ENCODE results near the gene AEN. TPM values are rescaled to one million over a fixed set of nuclear protein-coding genes. Genes with fewer than 3 reads are reported as not detected.

Gene AEN
- total RNA-seq, 1 donor from 2014 or later: 8.1 TPM

DNA sequence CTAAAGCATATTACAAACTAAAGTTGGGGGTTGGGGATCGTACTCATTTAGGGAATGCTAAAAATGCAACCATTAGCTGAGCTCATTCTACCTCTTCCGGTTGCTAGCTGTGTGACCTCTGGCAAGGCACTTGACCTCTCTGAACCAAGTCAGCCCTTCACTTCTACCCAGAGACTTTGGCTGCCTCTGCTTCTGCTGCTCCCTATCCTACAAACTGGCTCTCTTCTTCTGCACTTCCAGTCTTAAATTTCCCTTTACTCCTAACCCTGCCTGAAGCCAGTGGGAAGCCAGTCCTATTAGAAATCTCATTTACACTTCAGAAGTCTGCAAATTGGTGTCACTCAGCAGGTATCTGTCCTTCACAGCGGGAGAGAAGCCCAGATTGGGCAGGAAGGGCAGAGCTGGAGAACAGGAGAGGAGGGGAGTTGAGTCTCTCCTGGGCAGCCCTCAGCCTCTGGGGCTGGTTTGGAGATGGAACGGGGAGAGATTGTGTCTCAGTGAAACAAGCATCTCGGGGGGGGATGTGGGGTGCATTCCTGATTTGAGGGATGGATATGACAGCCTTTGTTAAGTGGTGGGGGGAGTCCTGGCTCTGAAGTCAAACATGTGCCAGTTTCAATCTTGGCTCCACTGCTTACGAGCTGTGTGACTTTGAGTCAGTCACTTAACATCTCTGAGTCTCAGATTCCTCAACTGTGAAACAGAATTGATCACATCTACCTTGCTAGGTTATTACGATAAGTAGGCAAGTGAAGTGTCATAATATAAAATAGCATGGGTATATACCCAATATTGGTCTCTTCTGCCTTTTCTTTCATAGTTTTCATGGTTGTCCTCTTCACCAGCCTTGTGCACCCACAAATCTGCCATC is 7.8 kb upstream of the AEN start:
- DNase-seq: no peak

DNA sequence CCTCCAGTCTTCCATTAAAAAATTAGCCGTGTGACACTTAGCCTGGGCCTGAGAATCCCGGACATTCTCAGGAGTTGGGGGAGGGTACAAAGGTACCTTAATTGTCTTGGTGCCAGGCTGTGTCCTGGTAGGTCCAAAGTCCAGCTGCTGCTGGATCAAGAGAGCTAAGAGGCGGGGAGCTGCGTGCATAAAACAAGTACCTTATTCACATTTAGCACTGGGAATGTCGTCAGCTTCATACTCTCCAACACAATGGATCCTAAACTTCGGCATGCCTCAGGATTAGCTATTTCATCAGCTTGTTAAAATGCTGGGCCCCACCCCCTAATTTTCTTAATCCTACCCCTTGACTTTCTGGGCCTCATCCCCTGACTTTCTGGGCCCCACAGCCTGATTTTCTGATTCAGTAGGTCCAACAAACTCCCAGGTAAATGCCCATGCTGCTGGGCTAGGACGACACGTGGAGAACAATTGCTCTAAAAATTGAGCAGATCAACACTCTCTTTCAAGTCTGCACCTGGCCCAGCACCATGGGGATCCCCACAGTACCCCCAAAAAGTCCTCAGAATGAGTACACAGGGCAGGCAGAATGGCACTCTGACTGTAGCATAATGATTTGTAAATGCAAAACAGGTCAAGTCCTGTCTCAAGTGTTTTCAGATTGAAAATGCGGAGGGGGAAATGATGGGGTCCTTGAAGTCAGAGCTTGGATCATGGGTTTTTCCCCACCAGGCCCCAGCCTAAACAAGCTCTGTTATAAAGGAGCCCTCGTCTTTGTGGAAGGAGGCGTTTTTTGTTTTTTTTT is 5.6 kb upstream of the AEN start:
- DNase-seq: no peak

DNA sequence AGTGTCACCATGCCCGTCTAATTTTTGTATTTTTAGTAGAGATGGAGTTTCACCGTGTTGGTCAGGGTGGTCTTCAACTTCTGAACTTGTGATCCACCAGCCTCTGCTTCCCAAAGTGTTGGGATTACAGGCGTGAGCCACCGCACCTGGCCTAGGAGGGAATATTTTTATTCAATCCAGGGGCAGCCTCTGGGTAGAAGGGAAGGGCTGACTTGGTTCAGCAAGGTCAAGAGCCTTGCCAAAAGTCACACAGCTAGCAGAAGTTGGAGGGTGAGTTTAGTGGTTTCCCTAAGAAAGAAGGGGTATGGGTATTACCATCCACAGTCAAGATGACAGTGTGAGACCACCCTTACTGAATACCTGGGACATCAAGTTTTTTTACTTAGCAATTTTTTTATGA is 4.9 kb upstream of the AEN start:
- no peak for DNase-seq

DNA sequence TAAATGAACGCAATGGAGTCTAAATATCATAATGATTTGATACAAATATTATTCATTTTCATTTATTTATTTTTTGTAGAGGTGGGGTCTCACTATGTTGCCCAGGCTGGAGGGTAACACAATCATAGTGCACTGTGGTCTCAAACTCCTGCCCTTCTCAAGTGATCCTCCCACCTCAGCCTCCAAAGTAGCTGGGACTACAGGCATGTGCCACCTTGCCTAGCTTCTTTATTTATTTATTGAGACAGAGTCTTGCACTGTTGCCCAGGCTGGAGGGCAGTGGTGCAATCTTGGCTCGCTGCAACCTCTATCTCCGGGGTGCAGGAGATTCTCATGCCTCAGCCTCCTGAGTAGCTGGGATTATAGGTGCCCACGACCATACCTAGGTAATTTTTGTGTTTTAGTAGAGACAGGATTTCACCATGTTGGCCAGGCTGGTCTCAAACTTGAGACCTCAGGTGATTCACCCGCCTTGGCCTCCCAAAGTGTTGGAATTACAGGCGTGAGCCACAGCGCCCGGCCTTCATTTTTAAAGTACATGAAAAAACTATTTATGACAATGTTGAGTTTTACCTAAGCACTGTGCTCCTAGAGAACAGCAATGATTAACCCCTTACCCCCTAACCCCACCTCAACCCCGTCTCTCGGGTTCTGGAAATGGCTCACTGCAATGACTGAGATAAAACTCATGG is 4.0 kb upstream of the AEN start:
- no peak for DNase-seq

DNA sequence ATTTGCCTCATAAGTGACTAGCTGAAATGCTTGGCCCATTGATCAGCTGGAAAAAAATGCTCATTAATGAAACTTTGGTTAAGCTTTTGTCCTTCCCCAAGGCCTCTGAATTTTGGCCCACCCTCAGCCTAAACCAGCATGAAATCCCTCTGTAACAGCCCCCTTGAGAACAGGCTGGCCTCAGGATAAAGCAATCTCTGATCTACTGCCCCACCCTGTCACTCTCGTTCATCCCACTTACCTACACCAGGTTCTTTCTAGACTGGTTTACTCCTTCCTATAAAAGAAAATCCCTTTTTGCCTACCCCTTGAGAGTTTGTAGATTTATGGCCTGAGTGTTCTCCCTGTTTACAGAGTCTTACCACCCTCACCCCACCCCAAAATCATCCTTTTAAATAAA is 3.4 kb upstream of the AEN start:
- DNase-seq: no peak

DNA sequence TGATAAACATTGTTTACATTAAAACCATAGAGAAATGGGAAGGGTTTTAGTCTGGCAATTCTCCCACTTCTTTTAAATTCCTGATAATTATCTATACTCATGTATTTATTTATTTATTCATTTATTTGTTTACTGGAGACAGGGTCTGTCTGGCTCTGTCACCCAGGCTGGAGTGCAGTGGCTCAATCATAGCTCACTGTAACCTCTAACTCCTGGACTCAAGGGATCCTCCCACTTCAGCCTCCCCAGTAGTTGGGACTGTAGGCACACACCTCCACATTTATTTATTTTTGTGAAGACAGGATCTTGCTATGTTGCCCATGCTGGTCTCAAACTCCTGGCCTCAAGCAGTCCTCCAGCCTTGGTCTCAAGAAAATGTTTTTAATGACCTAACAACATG is 2.5 kb upstream of the AEN start:
- no peak for DNase-seq

DNA sequence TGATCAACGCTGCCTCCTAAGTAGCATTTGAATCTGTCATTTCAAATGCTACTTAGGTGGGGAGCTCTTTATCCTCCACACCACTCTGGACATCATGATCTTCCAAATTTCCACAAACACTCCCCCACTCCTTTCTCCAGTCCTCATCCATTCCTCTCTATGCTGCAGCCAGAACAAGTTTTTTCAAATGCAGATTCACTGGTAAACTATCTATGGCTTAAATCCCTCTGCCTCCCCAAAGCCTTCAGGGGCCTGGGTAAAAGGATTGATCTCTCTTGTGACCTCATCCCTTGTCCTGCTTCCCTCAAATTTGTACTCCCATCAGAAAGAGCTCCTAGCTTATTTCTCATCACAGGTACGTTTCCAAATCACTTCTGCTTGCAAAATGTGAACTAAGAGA is 1.3 kb upstream of the AEN start:
- DNase-seq: no peak

DNA sequence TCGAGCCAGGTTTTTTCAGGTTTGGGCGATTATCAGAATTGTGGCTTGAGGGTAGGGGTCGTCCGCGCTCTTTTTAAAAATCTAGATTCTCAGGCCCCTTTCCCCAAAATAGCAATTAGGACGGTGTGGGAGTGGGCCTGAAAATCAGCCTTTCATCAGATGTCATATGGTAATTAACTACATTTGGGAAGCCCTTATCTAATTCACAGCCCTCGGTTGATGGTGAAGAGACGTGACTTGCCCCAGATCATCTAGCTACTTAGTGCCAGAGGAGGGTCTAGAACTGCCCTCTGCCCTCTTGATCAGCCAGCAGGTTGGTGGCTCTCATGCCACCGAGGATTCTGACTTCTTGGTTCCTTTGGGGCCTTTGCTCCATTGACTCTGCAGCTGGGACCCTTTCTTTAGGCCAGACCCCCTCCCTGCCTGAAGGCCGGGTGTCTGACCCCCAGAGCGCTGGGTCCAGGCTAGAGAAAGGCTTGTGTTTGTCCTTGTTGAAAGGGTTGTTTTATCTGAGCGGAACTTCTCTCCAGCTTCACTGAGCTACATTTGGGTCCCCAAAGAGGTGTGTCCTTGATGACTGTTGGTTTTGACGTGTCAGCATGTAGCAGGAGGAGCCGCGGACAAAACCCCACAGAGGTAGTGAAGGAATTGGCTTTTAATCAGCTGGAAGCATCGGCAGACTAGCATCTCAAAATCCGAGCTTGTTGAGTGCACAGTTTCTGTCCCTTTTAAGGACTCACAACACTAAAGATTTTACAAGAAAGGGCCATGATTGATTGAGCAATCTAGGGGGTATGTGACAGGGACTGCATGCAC is 857 bp downstream of the AEN start:
- DNase-seq: no peak

DNA sequence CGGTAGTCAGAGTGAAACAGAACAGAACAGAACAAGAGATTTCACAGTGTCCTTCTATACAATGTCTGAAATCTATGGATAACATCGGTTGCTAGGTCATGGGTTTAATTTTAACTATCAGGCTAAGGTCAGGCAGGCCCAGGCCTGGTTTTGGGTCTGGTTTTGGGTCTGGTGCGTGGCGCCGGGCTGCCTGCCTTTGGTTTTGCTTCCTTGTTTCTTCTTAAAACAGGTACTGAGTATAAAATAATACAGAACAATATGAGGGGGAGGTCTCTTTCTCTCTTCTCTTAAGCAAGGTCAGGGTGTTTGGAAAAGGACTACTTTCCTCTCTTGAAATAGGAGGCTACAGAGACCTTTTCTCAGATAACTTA is 1.4 kb downstream of the AEN start:
- no peak for DNase-seq

DNA sequence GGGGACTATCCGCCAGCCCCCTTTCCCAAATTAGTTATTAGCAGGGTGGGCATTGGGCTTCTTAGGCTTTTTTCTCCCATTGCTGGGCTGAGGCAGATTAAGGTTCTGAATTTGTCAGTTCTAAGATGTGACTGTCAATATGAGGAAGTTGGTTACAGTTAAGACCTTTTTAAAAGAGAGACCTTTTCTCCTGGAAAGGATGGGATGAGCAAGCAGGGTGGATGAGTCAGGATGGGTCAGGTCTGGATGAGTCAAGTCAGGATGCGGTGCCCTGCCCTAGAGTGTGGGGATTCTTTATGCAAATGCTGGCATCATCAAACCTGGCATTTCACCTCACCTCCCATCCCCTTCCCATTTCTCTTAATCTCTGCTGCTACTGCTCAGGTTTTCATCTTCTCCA is 1.9 kb downstream of the AEN start:
- DNase-seq: no peak

DNA sequence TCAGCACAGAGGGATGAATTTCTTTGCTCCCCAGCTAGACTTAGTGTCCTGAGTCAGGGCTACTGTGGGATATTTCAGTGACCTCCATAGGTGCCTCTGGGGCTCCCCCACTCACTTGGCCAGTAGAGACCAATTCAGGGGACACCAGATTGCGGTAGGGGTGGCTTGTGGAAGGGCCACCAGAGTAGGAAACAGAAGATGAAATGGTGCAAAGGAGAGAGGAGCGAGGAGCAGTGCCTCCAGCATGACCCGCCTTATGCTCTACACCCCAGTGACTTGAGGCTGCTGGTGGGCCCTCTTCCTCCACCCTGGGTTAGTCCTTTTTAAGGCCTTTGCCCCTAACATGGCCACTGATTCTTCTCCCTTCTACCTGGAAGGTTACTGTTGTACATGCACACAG is 2.5 kb downstream of the AEN start:
- no peak for DNase-seq

DNA sequence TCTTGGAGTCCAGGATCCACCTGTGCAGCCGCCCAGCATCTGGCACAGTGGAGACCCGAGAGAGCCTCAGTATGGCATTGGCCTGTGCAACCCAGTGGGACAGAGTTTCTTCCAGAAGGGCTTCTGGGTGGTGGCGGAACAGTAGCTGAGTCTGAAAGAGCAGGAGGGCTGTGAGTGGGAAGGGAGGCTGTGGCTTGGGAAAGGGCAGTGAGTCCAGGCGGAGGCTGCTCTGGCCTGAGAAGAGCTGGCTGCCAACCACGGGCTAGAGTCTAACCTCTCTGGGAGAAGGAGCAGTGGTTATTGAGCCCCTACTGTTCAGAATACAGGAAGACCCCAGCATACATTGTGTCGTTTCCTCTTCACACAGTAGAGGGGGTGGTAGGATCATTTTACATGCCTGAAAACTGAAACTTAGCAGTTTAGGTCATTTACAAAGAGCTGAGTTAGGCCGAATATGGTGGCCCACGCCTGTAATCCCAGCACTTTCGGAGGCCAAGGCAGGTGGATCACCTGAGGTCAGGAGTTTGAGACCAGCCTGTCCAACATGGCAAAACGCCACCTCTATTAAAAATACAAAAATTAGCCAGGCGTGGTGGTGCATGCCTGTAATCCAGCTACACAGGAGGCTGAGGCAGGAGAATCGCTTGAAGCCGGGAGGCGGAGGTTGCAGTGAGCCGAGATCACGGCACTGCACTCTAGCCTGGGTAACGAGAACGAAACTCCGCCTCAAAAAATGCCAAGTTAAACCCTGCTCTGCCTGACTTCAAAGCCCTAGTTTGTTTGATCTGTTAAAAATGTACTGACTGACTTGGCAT is 3.2 kb downstream of the AEN start:
- peak; percentile 49 for DNase-seq

DNA sequence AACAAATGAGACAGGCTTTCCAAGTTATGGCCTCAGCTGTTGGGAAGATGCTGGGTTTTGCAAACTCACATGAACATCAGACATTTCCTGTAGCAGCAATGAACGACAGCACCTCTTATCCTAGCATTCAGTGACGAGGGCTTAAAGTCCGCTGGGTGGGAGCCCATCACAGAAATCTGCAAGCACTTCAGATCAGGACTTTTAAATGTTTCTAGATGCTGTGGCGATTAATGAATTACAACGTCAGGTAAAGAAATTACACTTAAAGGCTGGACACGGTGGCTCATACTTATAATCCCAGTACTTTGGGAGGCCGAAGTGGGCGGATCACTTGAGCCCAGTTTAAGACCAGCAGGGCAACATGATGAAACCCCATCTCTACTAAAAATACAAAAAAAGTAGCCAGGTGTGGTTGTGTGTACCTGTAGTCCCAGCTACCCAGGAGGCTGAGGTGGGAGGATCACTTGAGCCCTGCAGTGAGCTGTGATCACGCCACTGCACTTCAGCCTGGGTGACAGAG is 3.9 kb downstream of the AEN start:
- DNase-seq: peak; percentile 71

DNA sequence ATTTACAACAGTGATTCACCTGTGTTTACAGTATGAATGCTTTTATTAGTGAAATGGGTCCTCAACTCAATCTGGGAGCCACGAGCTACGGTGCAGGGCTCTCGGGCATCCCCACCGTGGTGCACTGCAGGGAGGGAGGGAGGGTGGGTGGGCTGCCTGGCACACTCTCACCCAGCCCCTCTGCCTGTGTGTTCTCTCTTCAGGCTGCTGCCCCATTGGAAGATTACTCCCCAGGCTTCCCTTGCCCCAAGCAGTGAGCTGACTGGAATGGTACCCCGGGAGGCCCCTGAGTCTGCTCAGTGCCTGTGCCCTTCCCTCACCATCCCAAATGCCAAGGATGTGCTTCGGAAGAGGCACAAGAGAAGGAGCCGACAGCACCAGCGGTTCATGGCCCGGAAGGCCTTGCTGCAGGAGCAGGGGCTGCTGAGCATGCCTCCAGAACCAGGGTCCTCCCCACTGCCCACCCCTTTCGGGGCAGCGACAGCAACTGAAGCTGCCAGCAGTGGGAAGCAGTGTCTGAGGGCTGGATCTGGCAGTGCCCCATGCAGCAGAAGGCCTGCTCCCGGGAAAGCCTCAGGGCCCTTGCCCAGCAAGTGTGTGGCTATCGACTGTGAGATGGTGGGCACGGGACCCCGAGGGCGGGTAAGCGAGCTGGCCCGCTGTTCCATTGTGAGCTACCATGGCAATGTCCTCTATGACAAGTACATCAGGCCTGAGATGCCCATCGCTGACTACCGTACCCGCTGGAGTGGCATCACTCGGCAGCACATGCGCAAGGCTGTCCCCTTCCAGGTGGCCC is 5.0 kb downstream of the AEN start:
- no peak for DNase-seq

DNA sequence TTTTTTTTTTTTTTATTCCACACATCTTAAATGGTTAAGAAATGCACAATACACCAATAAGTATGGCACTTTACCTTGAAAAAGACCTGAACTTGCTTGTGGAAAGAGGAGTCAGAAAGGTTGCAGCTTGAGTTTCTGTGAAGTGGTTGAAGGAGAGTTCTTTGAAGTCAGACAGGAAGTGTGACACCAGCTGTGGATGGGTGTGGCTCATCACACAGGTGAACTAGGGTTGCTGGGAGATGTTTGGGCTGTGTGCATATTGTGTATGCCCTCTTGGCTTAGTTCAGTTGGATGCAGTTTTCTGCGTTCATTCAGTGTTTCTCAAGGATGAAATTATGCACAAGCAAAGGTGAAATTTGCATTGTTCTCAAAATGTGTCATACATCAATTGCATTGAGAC is 6.3 kb downstream of the AEN start:
- no peak for DNase-seq

DNA sequence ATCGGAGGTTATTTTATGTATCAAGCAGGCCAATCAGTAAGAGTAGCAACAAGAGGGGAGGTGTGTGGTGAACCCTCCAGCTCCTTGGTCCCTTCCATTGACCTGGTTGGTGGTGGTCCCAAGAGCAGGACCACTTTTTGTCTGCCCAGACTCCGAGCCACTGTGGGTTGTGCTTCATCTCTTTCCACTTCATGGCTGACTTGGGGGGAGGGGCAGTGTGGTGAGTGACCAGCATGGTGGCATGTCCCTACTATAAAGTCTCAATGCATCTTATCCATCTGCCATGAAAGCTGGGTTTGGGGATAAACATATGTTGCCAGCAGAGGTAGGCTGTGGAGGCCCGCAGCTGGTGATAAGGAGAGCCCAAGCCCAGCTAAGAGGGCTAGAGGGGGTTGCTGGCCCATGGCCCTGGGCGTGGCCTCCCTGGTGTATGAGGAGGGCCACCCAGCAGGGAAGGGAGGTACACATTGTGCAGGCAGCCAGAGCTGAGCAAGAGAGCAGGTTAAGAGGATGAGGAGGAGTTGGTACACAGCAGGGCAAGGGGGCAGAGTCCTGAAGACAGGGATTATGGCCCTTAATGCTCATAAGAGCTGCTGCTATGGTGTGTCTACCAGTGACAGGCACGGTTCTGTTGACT is 7.0 kb downstream of the AEN start:
- no peak for DNase-seq

DNA sequence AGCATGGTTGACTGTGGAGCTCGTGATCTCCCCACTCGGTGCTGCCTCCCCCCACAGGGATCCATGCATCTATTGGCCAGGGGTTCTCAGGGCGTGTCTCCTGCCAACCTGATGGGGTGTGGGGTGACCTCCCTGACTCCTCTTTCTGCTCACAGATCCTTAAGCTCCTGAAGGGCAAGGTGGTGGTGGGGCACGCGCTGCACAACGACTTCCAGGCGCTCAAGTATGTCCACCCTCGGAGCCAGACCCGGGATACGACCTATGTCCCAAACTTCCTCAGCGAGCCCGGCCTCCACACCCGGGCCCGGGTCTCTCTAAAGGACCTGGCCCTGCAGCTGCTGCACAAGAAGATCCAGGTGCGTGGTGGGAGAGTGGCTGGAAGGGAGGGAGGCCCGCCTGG is 7.9 kb downstream of the AEN start:
- no peak for DNase-seq

DNA sequence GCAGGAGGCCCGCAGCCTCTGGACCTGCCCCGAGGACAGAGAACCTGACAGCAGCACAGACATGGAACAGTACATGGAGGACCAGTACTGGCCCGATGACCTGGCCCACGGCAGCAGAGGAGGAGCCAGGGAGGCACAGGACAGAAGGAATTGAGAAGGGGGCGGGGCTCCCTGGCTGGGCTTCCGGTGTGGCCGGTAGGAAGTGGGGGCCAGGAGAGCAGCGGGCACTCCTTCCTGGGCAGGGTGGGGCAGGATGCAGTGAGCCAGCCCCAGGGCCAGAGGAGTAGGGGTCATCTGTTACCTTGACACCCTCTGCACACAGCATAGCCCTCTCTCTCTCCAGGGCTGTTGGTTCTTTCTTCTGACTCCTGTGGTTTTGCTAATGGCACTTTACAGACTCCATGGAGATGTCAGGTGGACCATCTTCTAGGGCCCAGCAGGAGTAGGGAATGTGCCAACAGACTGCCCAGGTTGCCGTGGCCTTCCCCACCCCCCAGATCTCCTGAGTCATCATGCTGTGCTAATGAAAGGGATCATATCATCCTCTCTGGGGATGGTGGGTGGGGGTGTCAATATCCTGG is 9.1 kb downstream of the AEN start:
- no peak for DNase-seq

DNA sequence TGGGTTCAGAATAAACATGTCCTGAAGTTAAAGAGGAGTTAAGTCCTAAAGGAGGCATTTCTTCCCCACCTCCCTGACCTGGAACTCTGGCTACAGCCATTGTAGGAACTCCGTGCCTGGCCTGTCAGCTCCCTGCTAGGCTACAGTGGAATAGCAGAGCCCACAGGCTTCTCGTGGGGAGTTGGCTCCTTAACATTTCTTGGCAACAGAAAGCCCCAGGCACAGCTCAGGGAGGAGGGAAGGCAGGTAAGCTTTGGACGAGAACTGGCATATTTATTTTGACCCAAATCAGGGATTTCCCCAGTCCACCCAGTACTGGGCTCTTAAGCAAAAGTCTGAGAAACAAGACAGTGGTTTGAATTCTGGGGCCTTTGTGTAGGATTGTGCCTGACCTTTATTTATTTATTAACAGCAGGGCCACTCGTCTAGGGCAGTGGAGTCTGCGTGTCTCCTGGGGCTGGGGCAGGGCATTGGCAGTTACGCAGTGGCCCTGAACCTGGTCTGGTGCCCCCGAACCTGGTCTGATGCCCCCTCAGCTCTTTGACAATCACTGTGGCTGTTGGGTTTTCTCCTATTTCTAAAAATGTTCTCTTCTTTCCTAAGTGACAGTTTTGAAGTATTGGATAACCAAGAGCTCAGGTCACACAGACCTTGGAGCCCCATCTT is 9.8 kb downstream of the AEN start:
- no peak for DNase-seq
